ENCODE results near the gene TRIM62. TPM values are rescaled to one million over a fixed set of nuclear protein-coding genes. Genes with fewer than 3 reads are reported as not detected.
A peak's percentile ranks its signal among the peaks of the same experiment; 100 is the strongest.
"Not testable (repeated sequence)": the region's sequence is repeated elsewhere in the genome, so short reads cannot be mapped to it uniquely, and the experiment has no call there.

TRIM62 gene
- total RNA-seq, 2 donors from 2014 or later = 29.4 to 32.7 TPM

- no peaks in the 10 kb centered on the region for H3K27me3 Mint-ChIP-seq
- no peak overlapping the region for H3K27ac Mint-ChIP-seq
- no peak overlapping the region for H3K4me3 Mint-ChIP-seq
- peaks cover 2% of the 10 kb centered on the region for H3K36me3 Mint-ChIP-seq (ENCODE audit: low read depth)
- H3K9me3 ChIP-seq (ENCODE audit: control insufficient read depth, low read length, poor library complexity, severe bottlenecking) = no peaks in the 10 kb centered on the region
- DNase-seq (no peak), ATAC-seq (no peak)
- H3K4me1 Mint-ChIP-seq = peaks cover 6% of the 10 kb centered on the region
Measured at GRCh38 chr1:33117440-33118085, 64.3 kb downstream of the TRIM62 start.

GRCh38 chr1:33111965-33112364 lies 69.9 kb downstream of the TRIM62 start:
- H3K27me3 Mint-ChIP-seq = no peaks in the 10 kb centered on the region
- ATAC-seq (no peak), DNase-seq (no peak)
- peaks cover 7% of the 10 kb centered on the region for H3K36me3 Mint-ChIP-seq (ENCODE audit: low read depth)
- H3K4me3 Mint-ChIP-seq = no peak overlapping the region
- H3K9me3 ChIP-seq (ENCODE audit: control insufficient read depth, low read length, poor library complexity, severe bottlenecking) = no peaks in the 10 kb centered on the region
- H3K27ac Mint-ChIP-seq = no peak overlapping the region
- peaks cover 5% of the 10 kb centered on the region for H3K4me1 Mint-ChIP-seq

- H3K9me3 ChIP-seq (ENCODE audit: control insufficient read depth, low read length, poor library complexity, severe bottlenecking) = no peaks in the 10 kb centered on the region
- DNase-seq = no peak
- Mint-ChIP-seq H3K36me3 (ENCODE audit: low read depth) (peaks cover 5% of the 10 kb centered on the region), H3K27ac (no peak overlapping the region), H3K4me1 (peaks cover 2% of the 10 kb centered on the region), H3K4me3 (no peak overlapping the region), H3K27me3 (no peaks in the 10 kb centered on the region)
- ATAC-seq = no peak
Measured at GRCh38 chr1:33110477-33110876, 71.4 kb downstream of the TRIM62 start.

- not testable (repeated sequence) for H3K27me3 Mint-ChIP-seq; H3K36me3 Mint-ChIP-seq (ENCODE audit: low read depth); ATAC-seq; H3K9me3 ChIP-seq (ENCODE audit: control insufficient read depth, low read length, poor library complexity, severe bottlenecking); DNase-seq
- H3K27ac Mint-ChIP-seq = peak overlapping the region; percentile 98
- H3K4me3 Mint-ChIP-seq = peak overlapping the region; percentile 90
- peaks cover 46% of the 10 kb centered on the region for H3K4me1 Mint-ChIP-seq
Measured at GRCh38 chr1:33100119-33100415, 81.8 kb downstream of the TRIM62 start.

- peaks cover 5% of the 10 kb centered on the region for H3K36me3 Mint-ChIP-seq (ENCODE audit: low read depth)
- ATAC-seq = peak; percentile 94
Measured at GRCh38 chr1:33099290-33100118, 82.3 kb downstream of the TRIM62 start.

GRCh38 chr1:33098371-33098770 lies 83.5 kb downstream of the TRIM62 start:
- peaks cover 5% of the 10 kb centered on the region for H3K36me3 Mint-ChIP-seq (ENCODE audit: low read depth)
- peaks cover 46% of the 10 kb centered on the region for H3K4me1 Mint-ChIP-seq
- H3K27ac Mint-ChIP-seq = peak overlapping the region; percentile 98
- no peaks in the 10 kb centered on the region for H3K9me3 ChIP-seq (ENCODE audit: control insufficient read depth, low read length, poor library complexity, severe bottlenecking)
- H3K4me3 Mint-ChIP-seq = peak overlapping the region; percentile 90
- ATAC-seq (no peak), DNase-seq (no peak)
- H3K27me3 Mint-ChIP-seq = no peaks in the 10 kb centered on the region

More at GRCh38 chr1:33099290-33100118, 82.3 kb downstream of the TRIM62 start:
- Mint-ChIP-seq H3K27me3 (no peaks in the 10 kb centered on the region), H3K4me3 (peak overlapping the region; percentile 90), H3K27ac (peak overlapping the region; percentile 98), H3K4me1 (peaks cover 46% of the 10 kb centered on the region)
- H3K9me3 ChIP-seq (ENCODE audit: control insufficient read depth, low read length, poor library complexity, severe bottlenecking) = no peaks in the 10 kb centered on the region
- peak; percentile 30 to 56 (median 46) for DNase-seq

- H3K27ac Mint-ChIP-seq = peak overlapping the region; percentile 98
- no peaks in the 10 kb centered on the region for H3K9me3 ChIP-seq (ENCODE audit: control insufficient read depth, low read length, poor library complexity, severe bottlenecking)
- no peak overlapping the region for H3K4me3 Mint-ChIP-seq
- ATAC-seq (no peak), DNase-seq (no peak)
- peaks cover 45% of the 10 kb centered on the region for H3K4me1 Mint-ChIP-seq
- peaks cover 4% of the 10 kb centered on the region for H3K36me3 Mint-ChIP-seq (ENCODE audit: low read depth)
- H3K27me3 Mint-ChIP-seq = no peaks in the 10 kb centered on the region
Measured at GRCh38 chr1:33097762-33098161, 84.1 kb downstream of the TRIM62 start.

GRCh38 chr1:33097137-33097611 lies 84.7 kb downstream of the TRIM62 start:
- DNase-seq (no peak), ATAC-seq (no peak)
- H3K4me3 Mint-ChIP-seq = no peak overlapping the region
- no peaks in the 10 kb centered on the region for H3K27me3 Mint-ChIP-seq
- peaks cover 40% of the 10 kb centered on the region for H3K4me1 Mint-ChIP-seq
- no peaks in the 10 kb centered on the region for H3K9me3 ChIP-seq (ENCODE audit: control insufficient read depth, low read length, poor library complexity, severe bottlenecking)
- H3K27ac Mint-ChIP-seq = peak overlapping the region; percentile 98
- H3K36me3 Mint-ChIP-seq (ENCODE audit: low read depth) = no peaks in the 10 kb centered on the region

GRCh38 chr1:33096363-33097005 lies 85.4 kb downstream of the TRIM62 start:
- peaks cover 39% of the 10 kb centered on the region for H3K4me1 Mint-ChIP-seq
- H3K4me3 Mint-ChIP-seq = no peak overlapping the region
- DNase-seq (no peak), ATAC-seq (no peak)
- H3K27ac Mint-ChIP-seq = peak overlapping the region; percentile 49
- no peaks in the 10 kb centered on the region for H3K27me3 Mint-ChIP-seq
- no peaks in the 10 kb centered on the region for H3K36me3 Mint-ChIP-seq (ENCODE audit: low read depth)
- H3K9me3 ChIP-seq (ENCODE audit: control insufficient read depth, low read length, poor library complexity, severe bottlenecking) = no peaks in the 10 kb centered on the region

Other genes starting within 250 kb of the TRIM62 start
- gene RNF19B, start 217.2 kb downstream of the TRIM62 start, total RNA-seq = 10 to 100 TPM; 67.1 to 87.7 TPM
- gene AK2, start 145.2 kb downstream of the TRIM62 start, total RNA-seq = 10 to 100 TPM; 51.1 to 61.7 TPM
- gene AZIN2, start 100.9 kb downstream of the TRIM62 start, total RNA-seq = 1 to 10 TPM; 6.3 to 8.6 TPM
- 10 to 100 TPM; 21.3 to 25.2 TPM for gene ZNF362, start 74.4 kb upstream of the TRIM62 start, total RNA-seq
- gene A3GALT2, start 139.1 kb upstream of the TRIM62 start, total RNA-seq = under 1 TPM in 1 of 2 donors, not detected in 1; 0.37 TPM
- 10 to 100 TPM; 33.0 to 37.0 TPM for gene PHC2, start 249.1 kb upstream of the TRIM62 start, total RNA-seq